COLO829 (cell line): ENCODE data around the gene KRTAP12-3.
"Not testable (repeated sequence)": the region's sequence is repeated elsewhere in the genome, so short reads cannot be mapped to it uniquely, and the experiment has no call there.

Experiments used
- DNase-seq: peaks from one replicate; pipeline ENCODE4 v3.0.0; 2012; ENCODE audit warnings: low spot score

KRTAP12-3 gene

GRCh38 chr21:44627181-44627822, 30.4 kb upstream of the KRTAP12-3 start:
- not testable (repeated sequence) for DNase-seq

- not testable (repeated sequence) for DNase-seq
Measured at GRCh38 chr21:44627831-44628233, 29.9 kb upstream of the KRTAP12-3 start.

- DNase-seq, result no peak
Measured at GRCh38 chr21:44628707-44629391, 28.9 kb upstream of the KRTAP12-3 start.

- DNase-seq, result no peak
Measured at GRCh38 chr21:44630440-44630839, 27.3 kb upstream of the KRTAP12-3 start.

GRCh38 chr21:44632067-44632466, 25.7 kb upstream of the KRTAP12-3 start:
- DNase-seq, result no peak

- no peak for DNase-seq
Measured at GRCh38 chr21:44636209-44637017, 21.3 kb upstream of the KRTAP12-3 start.

- DNase-seq, result no peak
Measured at GRCh38 chr21:44637018-44637850, 20.5 kb upstream of the KRTAP12-3 start, which contains the start of gene KRTAP10-10. KRTAP10-10 (plus strand) TSS chr21:44637356; CDS start chr21:44637418, 62 bp downstream.

GRCh38 chr21:44637851-44638348, 19.8 kb upstream of the KRTAP12-3 start:
- not testable (repeated sequence) for DNase-seq

- DNase-seq, result not testable (repeated sequence)
Measured at GRCh38 chr21:44638506-44639330, 19.0 kb upstream of the KRTAP12-3 start.

GRCh38 chr21:44639331-44639655, 18.4 kb upstream of the KRTAP12-3 start:
- DNase-seq, result no peak

- DNase-seq, result no peak
Measured at GRCh38 chr21:44640761-44641160, 17.0 kb upstream of the KRTAP12-3 start.

GRCh38 chr21:44643741-44644310, 13.9 kb upstream of the KRTAP12-3 start:
- no peak for DNase-seq

GRCh38 chr21:44644878-44645277, 12.9 kb upstream of the KRTAP12-3 start:
- no peak for DNase-seq

GRCh38 chr21:44646366-44647221, 11.1 kb upstream of the KRTAP12-3 start, which contains the start of gene KRTAP10-11:
KRTAP10-11 (plus strand) TSS chr21:44646414; CDS start chr21:44646459, 45 bp downstream.
- not testable (repeated sequence) for DNase-seq

- no peak for DNase-seq
Measured at GRCh38 chr21:44647222-44647552, 10.5 kb upstream of the KRTAP12-3 start.

GRCh38 chr21:44648557-44649311, 9.0 kb upstream of the KRTAP12-3 start:
- no peak for DNase-seq

GRCh38 chr21:44649521-44650100, 8.1 kb upstream of the KRTAP12-3 start:
- DNase-seq, result no peak

- DNase-seq, result no peak
Measured at GRCh38 chr21:44650265-44650972, 7.3 kb upstream of the KRTAP12-3 start.
